C4-2B (cell line): Measurements from ENCODE around the gene ADRA1B.

Experiments used
- ZFX ChIP-seq: fragments of 450-650 bp; IDR thresholded peaks from 2 replicates; pipeline ENCODE4 v1.6.1; 2017
- TF ChIP-seq, protein P1 (sequence below): fragments of 450-650 bp; conservative IDR thresholded peaks from 2 replicates; pipeline ENCODE4 v1.5.1; 2017; ENCODE audit warnings: mild to moderate bottlenecking

GRCh38 chr5:159953609-159954008 is 37.3 kb downstream of the ADRA1B start:
- TF ChIP-seq, protein P1, sequence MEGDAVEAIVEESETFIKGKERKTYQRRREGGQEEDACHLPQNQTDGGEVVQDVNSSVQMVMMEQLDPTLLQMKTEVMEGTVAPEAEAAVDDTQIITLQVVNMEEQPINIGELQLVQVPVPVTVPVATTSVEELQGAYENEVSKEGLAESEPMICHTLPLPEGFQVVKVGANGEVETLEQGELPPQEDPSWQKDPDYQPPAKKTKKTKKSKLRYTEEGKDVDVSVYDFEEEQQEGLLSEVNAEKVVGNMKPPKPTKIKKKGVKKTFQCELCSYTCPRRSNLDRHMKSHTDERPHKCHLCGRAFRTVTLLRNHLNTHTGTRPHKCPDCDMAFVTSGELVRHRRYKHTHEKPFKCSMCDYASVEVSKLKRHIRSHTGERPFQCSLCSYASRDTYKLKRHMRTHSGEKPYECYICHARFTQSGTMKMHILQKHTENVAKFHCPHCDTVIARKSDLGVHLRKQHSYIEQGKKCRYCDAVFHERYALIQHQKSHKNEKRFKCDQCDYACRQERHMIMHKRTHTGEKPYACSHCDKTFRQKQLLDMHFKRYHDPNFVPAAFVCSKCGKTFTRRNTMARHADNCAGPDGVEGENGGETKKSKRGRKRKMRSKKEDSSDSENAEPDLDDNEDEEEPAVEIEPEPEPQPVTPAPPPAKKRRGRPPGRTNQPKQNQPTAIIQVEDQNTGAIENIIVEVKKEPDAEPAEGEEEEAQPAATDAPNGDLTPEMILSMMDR, result no peak
- no peak for TF ChIP-seq ZFX
